GM12875 (cell line): ENCODE results near the gene F7.
"Not testable (repeated sequence)": the region's sequence is repeated elsewhere in the genome, so short reads cannot be mapped to it uniquely, and the experiment has no call there.

ENCODE experiments used
- H3K4me3 ChIP-seq: one replicate; pipeline ENCODE4 v1.5.1; 2011; ENCODE audit warnings: low read depth, low read length, control low read depth
- TF ChIP-seq, protein P1 (sequence below): IDR thresholded peaks from 2 replicates; pipeline ENCODE4 v1.5.1; 2011; ENCODE audit warnings: low read depth, mild to moderate bottlenecking, control low read depth, inconsistent platforms, low read length, moderate library complexity, borderline replicate concordance; ENCODE audit not compliant: insufficient read depth

The F7 gene

DNA sequence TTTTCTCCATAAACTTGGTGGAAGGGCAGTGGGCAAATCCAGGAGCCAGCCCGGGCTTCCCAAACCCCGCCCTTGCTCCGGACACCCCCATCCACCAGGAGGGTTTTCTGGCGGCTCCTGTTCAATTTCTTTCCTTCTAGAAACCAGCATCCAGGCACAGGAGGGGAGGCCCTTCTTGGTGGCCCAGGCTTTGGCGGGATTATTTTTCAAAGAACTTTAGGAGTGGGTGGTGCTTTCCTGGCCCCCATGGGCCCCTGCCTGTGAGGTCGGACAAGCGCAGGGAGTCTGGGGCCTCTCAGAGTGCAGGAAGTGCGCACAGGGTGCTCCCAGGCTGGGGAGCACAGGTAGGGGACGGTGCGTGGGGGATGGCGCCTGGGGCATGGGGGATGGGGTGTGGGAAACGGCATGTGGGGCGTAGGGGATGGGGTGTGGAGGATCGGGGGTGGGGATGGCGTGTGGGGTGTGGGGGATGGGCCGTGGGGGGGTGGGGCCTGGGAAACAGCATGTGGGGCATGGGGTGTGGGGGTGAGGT lies 396 bp downstream of the F7 start:
- no peak overlapping the region for H3K4me3 ChIP-seq

DNA sequence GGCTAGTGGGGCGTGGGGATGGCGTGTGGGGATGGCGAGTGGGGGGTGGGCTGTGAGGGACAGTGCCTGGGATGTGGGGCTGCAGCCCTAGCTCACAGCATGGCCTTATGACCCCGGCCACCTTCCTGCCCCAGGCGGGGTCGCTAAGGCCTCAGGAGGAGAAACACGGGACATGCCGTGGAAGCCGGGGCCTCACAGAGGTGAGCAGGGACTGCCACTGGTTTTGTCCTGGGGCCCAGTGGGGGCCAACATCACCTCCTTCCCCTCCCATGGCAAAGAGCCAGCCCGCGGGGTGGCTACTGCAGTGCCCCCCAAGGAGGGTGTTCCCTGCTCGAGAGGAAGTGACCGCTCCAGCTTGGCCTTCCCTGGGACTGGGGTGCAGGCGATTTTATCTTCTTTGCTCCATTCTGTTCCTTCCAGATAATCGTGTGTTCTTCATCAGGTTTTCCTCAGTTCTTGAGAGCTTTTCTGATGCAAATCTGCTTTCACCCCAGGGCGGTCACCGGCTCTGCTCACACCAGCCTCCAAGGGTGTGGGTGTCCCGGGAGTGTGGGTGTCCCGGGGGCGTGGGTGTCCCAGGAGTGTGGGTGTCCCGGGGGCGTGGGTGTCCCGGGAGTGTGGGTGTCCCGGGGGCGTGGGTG lies 1.2 kb downstream of the F7 start:
- no peak overlapping the region for H3K4me3 ChIP-seq
- TF ChIP-seq, protein P1, sequence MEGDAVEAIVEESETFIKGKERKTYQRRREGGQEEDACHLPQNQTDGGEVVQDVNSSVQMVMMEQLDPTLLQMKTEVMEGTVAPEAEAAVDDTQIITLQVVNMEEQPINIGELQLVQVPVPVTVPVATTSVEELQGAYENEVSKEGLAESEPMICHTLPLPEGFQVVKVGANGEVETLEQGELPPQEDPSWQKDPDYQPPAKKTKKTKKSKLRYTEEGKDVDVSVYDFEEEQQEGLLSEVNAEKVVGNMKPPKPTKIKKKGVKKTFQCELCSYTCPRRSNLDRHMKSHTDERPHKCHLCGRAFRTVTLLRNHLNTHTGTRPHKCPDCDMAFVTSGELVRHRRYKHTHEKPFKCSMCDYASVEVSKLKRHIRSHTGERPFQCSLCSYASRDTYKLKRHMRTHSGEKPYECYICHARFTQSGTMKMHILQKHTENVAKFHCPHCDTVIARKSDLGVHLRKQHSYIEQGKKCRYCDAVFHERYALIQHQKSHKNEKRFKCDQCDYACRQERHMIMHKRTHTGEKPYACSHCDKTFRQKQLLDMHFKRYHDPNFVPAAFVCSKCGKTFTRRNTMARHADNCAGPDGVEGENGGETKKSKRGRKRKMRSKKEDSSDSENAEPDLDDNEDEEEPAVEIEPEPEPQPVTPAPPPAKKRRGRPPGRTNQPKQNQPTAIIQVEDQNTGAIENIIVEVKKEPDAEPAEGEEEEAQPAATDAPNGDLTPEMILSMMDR = no peak

More for the DNA sequence above, 396 bp downstream of the F7 start:
- TF ChIP-seq, protein P1 = no peak

DNA sequence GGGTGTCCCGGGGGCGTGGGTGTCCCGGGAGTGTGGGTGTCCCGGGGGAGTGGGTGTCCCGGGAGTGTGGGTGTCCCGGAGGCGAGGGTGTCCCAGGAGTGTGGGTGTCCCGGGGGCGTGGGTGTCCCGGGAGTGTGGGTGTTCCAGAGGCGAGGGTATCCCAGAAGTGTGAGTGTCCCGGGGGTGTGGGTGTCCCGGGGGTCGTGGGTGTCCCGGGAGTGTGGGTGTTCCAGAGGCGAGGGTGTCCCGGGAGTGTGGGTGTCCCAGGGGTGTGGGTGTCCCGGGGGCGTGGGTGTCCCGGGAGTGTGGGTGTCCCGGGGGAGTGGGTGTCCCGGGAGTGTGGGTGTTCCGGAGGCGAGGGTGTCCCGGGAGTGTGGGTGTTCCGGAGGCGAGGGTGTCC lies 2.9 kb downstream of the F7 start:
- not testable (repeated sequence) for H3K4me3 ChIP-seq

DNA sequence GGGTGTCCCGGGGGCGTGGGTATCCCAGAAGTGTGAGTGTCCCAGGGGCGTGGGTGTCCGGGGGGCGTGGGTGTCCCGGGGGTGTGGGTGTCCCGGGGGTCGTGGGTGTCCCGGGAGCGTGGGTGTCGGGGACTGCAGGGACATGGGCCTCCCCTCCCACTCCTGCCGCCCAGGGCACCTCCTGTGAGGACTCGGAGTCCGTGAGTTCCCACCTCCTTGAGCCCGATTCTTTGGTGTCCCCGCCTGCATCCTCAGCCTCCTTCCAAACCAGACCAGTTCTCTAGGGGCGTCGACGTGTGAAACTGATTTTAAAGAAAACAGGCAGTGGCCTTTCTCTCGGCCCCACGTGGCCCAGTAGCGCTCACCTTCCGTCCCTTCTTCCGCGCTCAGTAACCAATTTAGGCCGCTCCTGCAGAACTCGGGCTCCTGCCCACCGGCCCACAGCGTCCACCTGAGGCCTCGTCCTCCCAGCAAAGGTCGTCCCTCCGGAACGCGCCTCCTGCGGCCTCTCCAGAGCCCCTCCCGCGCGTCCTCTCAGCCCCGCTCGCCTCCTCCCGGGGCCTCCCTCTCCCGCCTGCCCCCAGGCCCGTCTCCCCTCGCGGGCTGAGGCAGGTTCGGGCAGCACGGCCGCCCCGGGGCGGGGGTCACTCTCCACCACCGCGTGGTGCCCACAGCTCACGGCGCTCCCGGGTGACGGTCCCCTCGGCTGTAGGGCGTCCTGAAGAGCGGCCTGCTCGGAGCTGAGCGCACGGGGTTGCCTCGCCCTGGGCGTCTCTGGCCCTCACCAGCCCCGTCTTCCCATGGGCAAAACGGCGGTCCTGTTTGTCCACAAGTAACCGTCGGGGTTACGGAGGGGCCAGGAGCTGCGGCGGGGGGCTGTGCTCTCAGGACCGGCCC lies 3.8 kb downstream of the F7 start:
- H3K4me3 ChIP-seq = no peak overlapping the region
- TF ChIP-seq, protein P1 = no peak

DNA sequence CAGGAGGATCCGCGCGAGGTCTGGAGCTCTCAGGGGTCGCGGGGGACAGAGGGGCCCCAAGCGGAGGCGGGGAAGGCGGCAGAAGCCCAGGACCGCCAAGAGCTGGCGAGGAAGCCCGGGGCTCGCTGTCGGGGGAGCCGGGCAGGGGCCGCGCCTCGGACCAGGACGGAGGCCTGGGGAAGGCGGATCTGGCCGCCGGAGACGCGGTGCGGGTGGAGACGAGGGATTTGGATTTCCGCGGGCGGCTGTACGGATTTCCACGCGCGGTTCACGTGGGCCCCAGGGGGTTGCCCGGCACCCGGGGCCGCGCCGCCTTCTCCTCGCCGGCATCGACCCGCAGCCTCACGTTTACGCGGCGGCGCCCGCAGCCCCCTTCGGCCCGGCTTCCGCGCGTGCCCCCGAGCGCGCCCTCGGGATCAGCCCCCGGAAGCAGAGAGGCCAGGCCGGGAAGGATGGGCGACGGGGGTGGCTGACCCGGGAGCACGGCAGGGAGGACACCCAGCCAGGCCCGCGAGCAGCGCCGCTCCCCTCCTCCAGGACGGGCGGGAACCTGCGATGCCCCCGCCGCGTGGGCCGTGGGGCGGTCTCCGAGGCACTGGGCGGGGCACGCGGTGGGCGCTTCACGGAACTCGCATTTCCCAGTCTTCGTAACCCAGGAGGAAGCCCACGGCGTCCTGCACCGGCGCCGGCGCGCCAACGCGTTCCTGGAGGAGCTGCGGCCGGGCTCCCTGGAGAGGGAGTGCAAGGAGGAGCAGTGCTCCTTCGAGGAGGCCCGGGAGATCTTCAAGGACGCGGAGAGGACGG lies 4.7 kb downstream of the F7 start:
- H3K4me3 ChIP-seq = no peak overlapping the region
- TF ChIP-seq, protein P1 = no peak

DNA sequence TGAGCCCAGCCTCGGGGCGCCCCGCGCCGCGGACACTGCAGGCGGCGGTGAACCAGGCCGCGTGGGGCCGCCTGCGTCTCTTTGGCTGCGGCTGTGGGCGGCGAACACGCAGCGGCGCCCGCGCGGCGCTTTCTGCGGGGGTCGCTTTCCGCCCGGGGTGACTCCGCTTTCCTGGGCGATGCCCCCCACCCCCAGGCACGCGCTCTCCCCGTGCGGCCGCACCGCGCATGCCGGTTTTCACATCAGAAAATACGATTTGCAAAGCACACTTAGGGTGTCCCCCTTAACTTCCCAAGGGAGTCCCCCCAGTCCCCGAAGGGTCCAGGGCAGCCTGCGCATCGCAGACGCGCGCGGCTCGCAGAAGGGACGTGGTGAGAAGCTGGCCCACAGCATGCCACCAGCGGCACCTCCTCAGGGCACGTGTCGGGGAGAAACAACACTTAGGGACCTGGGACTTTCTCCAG lies 5.3 kb downstream of the F7 start:
- TF ChIP-seq, protein P1 = no peak
- no peak overlapping the region for H3K4me3 ChIP-seq

DNA sequence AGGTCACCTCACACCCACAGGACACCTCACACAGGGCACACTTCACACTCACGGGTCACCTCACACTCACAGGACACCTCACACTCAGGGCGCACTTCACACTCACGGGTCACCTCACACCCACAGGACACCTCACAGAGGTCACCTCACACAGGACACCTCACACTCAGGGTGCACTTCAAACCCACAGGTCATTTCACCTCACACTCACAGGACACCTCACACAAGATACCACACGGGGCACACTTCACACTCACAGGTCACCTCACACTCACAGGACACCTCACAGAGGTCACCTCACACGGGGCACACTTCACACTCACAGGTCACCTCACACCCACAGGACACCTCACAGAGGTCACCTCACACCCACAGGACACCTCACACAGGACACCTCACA lies 6.2 kb downstream of the F7 start:
- not testable (repeated sequence) for H3K4me3 ChIP-seq

DNA sequence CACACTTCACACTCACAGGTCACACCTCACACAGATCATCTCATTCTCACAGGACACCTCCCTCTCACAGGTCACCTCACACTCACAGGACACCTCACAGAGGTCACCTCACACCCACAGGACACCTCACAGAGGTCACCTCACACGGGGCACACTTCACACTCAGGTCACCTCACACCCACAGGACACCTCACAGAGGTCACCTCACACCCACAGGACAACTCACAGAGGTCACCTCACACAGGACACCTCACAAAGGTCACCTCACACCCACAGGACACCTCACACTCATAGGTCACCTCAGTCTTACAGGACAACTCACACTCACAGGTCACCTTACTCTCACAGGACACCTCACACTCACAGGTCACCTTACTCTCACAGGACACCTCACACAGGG lies 6.9 kb downstream of the F7 start:
- not testable (repeated sequence) for H3K4me3 ChIP-seq
